ENCODE measurements around the gene CCP110. TPM values are rescaled to one million over a fixed set of nuclear protein-coding genes. Genes with fewer than 3 reads are reported as not detected.

CCP110 gene
- total RNA-seq, 2 experiments from 2014 or later: 22.6 to 38.4 TPM

DNA sequence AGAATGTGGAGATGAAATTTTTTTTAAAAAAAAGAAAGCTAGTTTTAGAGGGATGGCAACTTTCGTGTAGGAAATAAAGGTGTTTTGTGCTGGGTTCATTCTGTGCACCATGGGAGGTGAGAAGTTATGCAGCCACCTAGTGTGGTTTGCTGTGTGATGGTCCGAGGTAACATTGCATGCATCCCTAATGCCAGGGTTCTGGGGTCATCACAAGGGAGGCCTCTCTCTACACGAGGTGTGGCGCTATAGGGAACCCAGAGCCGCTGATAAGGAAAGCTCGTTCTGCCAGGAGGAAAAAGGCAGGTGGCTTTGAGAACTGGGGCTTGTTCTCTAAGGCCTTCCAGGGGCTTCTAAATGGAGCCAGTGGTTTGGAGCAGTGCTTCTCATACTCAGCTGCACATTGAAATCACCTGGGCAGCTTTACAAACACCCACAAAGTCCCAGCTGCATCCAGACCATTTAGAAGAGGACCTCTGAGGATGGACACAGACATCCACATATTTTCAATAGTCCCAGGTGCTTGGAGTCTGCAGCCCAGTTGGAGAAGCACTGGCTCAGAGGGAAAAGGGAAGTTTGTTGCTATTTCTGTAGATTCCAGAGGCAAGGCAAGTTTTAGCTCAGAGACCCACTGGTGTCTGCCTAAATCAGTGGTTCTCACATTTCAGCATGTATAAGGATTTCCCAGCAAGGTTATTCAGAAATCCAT is 75.2 kb downstream of the CCP110 start:
- no peaks in the 10 kb centered on the region for H3K79me2 ChIP-seq (ENCODE audit: insufficient read depth, low read depth, low read length)
- CTCF ChIA-PET (ENCODE audit: unreplicated experiment): interaction anchor here (0.5 to 1.2 kb wide), 2 partner anchors 15 to 134 kb away, joined by 3 to 4 read pairs; no protein-coding TSS in a partner anchor
- no peak overlapping the region for H2AFZ ChIP-seq (ENCODE audit: low read length)
- no peaks in the 10 kb centered on the region for H3K9me2 ChIP-seq (ENCODE audit: insufficient read depth, low read length)
- no peak overlapping the region for H3K4me3 ChIP-seq (ENCODE audit: low read depth, low read length, poor library complexity, severe bottlenecking)
- no peak for DNase-seq (ENCODE audit: low spot score)
- no peak for TF ChIP-seq EZH2phosphoT487 (IDR thresholded peaks at IDR 0.05; ENCODE audit: borderline replicate concordance, low read depth, low read length)
- TF ChIP-seq, protein P1, sequence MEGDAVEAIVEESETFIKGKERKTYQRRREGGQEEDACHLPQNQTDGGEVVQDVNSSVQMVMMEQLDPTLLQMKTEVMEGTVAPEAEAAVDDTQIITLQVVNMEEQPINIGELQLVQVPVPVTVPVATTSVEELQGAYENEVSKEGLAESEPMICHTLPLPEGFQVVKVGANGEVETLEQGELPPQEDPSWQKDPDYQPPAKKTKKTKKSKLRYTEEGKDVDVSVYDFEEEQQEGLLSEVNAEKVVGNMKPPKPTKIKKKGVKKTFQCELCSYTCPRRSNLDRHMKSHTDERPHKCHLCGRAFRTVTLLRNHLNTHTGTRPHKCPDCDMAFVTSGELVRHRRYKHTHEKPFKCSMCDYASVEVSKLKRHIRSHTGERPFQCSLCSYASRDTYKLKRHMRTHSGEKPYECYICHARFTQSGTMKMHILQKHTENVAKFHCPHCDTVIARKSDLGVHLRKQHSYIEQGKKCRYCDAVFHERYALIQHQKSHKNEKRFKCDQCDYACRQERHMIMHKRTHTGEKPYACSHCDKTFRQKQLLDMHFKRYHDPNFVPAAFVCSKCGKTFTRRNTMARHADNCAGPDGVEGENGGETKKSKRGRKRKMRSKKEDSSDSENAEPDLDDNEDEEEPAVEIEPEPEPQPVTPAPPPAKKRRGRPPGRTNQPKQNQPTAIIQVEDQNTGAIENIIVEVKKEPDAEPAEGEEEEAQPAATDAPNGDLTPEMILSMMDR (conservative IDR thresholded peaks at IDR 0.05; ENCODE audit: low read length): no peak
- no peak overlapping the region for H3K4me2 ChIP-seq (ENCODE audit: low read length)
- no peaks in the 10 kb centered on the region for H3K9me3 ChIP-seq (ENCODE audit: low read length)
- peaks cover 30% of the 10 kb centered on the region for H3K36me3 ChIP-seq (ENCODE audit: insufficient read depth, low read length)
- POLR2A ChIA-PET: interaction anchor here (0.7 to 1.3 kb wide), 2 partner anchors 9 to 42 kb away, joined by 4 read pairs; no protein-coding TSS in a partner anchor
- H3K4me1 ChIP-seq (ENCODE audit: insufficient read depth, low read length, poor library complexity, severe bottlenecking): no peaks in the 10 kb centered on the region
- no TSS peak for BruUV-seq (replicated peaks)
- H4K20me1 ChIP-seq (ENCODE audit: insufficient read depth, low read length): no peaks in the 10 kb centered on the region
- intact Hi-C loops (cut with micrococcal nuclease; ENCODE audit: unreplicated experiment): no loop called here
- H3K27ac ChIP-seq (ENCODE audit: low read depth, low read length, poor library complexity, severe bottlenecking): no peak overlapping the region

- ChIA-PET POLR2A (interaction anchor here (0.6 to 1.3 kb wide), 2 partner anchors 10 to 44 kb away, joined by 3 to 4 read pairs; no protein-coding TSS in a partner anchor), CTCF (ENCODE audit: unreplicated experiment) (interaction anchor here (1.2 kb wide), 1 partner anchor 16 kb away, joined by 4 read pairs; no protein-coding TSS in a partner anchor)
- no peaks in the 10 kb centered on the region for H3K9me3 ChIP-seq (ENCODE audit: low read length)
- intact Hi-C loops (cut with micrococcal nuclease; ENCODE audit: unreplicated experiment): no loop called here
- no peak overlapping the region for H2AFZ ChIP-seq (ENCODE audit: low read length)
- no peak overlapping the region for H3K4me2 ChIP-seq (ENCODE audit: low read length)
- no TSS peak for BruUV-seq (replicated peaks)
- no peaks in the 10 kb centered on the region for H3K4me1 ChIP-seq (ENCODE audit: insufficient read depth, low read length, poor library complexity, severe bottlenecking)
- no peak overlapping the region for H3K4me3 ChIP-seq (ENCODE audit: low read depth, low read length, poor library complexity, severe bottlenecking)
- H3K27ac ChIP-seq (ENCODE audit: low read depth, low read length, poor library complexity, severe bottlenecking): no peak overlapping the region
- H3K9me2 ChIP-seq (ENCODE audit: insufficient read depth, low read length): no peaks in the 10 kb centered on the region
- H4K20me1 ChIP-seq (ENCODE audit: insufficient read depth, low read length): no peaks in the 10 kb centered on the region
- no peak for DNase-seq (ENCODE audit: low spot score)
- TF ChIP-seq, protein P1 (conservative IDR thresholded peaks at IDR 0.05; ENCODE audit: low read length): no peak
- no peak for TF ChIP-seq EZH2phosphoT487 (IDR thresholded peaks at IDR 0.05; ENCODE audit: borderline replicate concordance, low read depth, low read length)
- peaks cover 40% of the 10 kb centered on the region for H3K36me3 ChIP-seq (ENCODE audit: insufficient read depth, low read length)
- no peaks in the 10 kb centered on the region for H3K79me2 ChIP-seq (ENCODE audit: insufficient read depth, low read depth, low read length)
Observed at GRCh38 chr16:19599968-19600716, 76.4 kb downstream of the CCP110 start.

Data from OCI-LY7 (cell line).